HG02870 (cell line): ENCODE results near the gene MPG.

Experiments used
- ATAC-seq: cut with Tn5 transposase; IDR thresholded peaks from one replicate; pipeline ENCODE4 v1.9.1; 2021; ENCODE audit warnings: mild to moderate bottlenecking, moderate library complexity; ENCODE audit not compliant: unreplicated experiment

MPG gene

GRCh38 chr16:65745-66144 is 12.3 kb upstream of the MPG start:
- no peak for ATAC-seq

- no peak for ATAC-seq
Measured at GRCh38 chr16:66309-67182, 11.5 kb upstream of the MPG start.

- no peak for ATAC-seq
Measured at GRCh38 chr16:67183-67791, 10.7 kb upstream of the MPG start.

- no peak for ATAC-seq
Measured at GRCh38 chr16:67884-68789, 9.9 kb upstream of the MPG start.

GRCh38 chr16:69181-69580 is 8.8 kb upstream of the MPG start:
- ATAC-seq: no peak

- ATAC-seq: no peak
Measured at GRCh38 chr16:71210-71539, 6.8 kb upstream of the MPG start.

GRCh38 chr16:71540-72401 is 6.3 kb upstream of the MPG start:
- no peak for ATAC-seq

- ATAC-seq: no peak
Measured at GRCh38 chr16:72561-73548, 5.2 kb upstream of the MPG start, which contains the start of gene RHBDF1. TSS of gene RHBDF1 (minus strand) at chr16:72631. CDS start at chr16:65015, 7,616 bp downstream.

- ATAC-seq: no peak
Measured at GRCh38 chr16:74051-74746, 3.8 kb upstream of the MPG start.

GRCh38 chr16:74747-75334 is 3.2 kb upstream of the MPG start:
- no peak for ATAC-seq

GRCh38 chr16:75580-76501 is 2.2 kb upstream of the MPG start:
- no peak for ATAC-seq

GRCh38 chr16:76535-77272 is 1.3 kb upstream of the MPG start:
- no peak for ATAC-seq

GRCh38 chr16:77273-77806 is 685 bp upstream of the MPG start:
- no peak for ATAC-seq

GRCh38 chr16:78444-79150 is 572 bp downstream of the MPG start:
- no peak for ATAC-seq

- ATAC-seq: no peak
Measured at GRCh38 chr16:79151-80054, 1.4 kb downstream of the MPG start.
